IMR-90 (cell line): ENCODE results near the gene TMEM269. TPM values are rescaled to one million over a fixed set of nuclear protein-coding genes. Genes with fewer than 3 reads are reported as not detected.

ENCODE experiments used
- ATAC-seq: fragments of 200-7000 bp; cut with Tn5 transposase; 2 replicates; pipeline ENCODE4 v1.9.1; 2020; ENCODE audit warnings: low read depth, mild to moderate bottlenecking, moderate library complexity
- BruUV-seq: library from RNA; stranded (reverse); fragments of 400-500 nt; replicated peaks from 2 replicates; lab custom pipeline; 2021; lab: Mats Ljungman, UMichigan
- CTCF ChIA-PET: fragments of 300-600 bp; formaldehyde crosslinking; extraction: SDS; loops from one replicate; lab custom pipeline; 2021; ENCODE audit warnings: antibody characterized with exemption; lab: Yijun Ruan, JAX
- POLR2A ChIA-PET: fragments of 300-600 bp; sonication (Branson Sonifier 250); formaldehyde crosslinking; loops from one replicate; lab custom pipeline; 2022; ENCODE audit warnings: antibody characterized with exemption; ENCODE audit not compliant: unreplicated experiment; lab: Charles Lee
- DNase-seq: peaks from one replicate; pipeline ENCODE4 v3.0.0; 2013
- H2AFZ ChIP-seq: replicated peaks from 2 replicates; pipeline ENCODE3; 2013; ENCODE audit warnings: low read length, mild to moderate bottlenecking; ENCODE audit not compliant: poor library complexity
- H2AK5ac ChIP-seq: 2 replicates; pipeline ENCODE4 v1.6.1; 2013; ENCODE audit warnings: low read depth, low read length, inconsistent platforms
- H2AK9ac ChIP-seq: replicated peaks from 2 replicates; pipeline ENCODE3; 2013; ENCODE audit warnings: mild to moderate bottlenecking, low read depth, low read length, moderate library complexity; ENCODE audit not compliant: poor library complexity
- H2BK120ac ChIP-seq: 2 replicates; pipeline ENCODE4 v1.6.1; 2013; ENCODE audit warnings: low read depth, low read length, inconsistent platforms
- H2BK15ac ChIP-seq: 3 replicates; pipeline ENCODE4 v1.6.1; 2013; ENCODE audit warnings: low read depth, low read length, inconsistent platforms
- H2BK20ac ChIP-seq: 2 replicates; pipeline ENCODE4 v1.6.1; 2013; ENCODE audit warnings: low read depth, mild to moderate bottlenecking, inconsistent platforms, low read length, moderate library complexity
- H2BK5ac ChIP-seq: 2 replicates; pipeline ENCODE4 v1.6.1; 2013; ENCODE audit warnings: mild to moderate bottlenecking, low read depth, low read length, inconsistent platforms; ENCODE audit not compliant: poor library complexity, severe bottlenecking
- H3K14ac ChIP-seq: replicated peaks from 2 replicates; pipeline ENCODE4 v1.6.1; 2013; ENCODE audit warnings: low read depth, low read length, inconsistent platforms
- H3K18ac ChIP-seq: 2 replicates; pipeline ENCODE4 v1.6.1; 2013; ENCODE audit warnings: low read depth, low read length, control low read depth
- H3K23ac ChIP-seq: 2 replicates; pipeline ENCODE4 v1.6.1; 2013; ENCODE audit warnings: low read depth, low read length, inconsistent platforms
- H3K27ac ChIP-seq: 2 replicates; pipeline ENCODE4 v1.5.1; 2013; ENCODE audit warnings: mild to moderate bottlenecking, control low read depth, low read length; ENCODE audit not compliant: insufficient read depth
- H3K27me3 ChIP-seq: 2 replicates; pipeline ENCODE4 v1.6.1; 2013; ENCODE audit warnings: low read length; ENCODE audit not compliant: control insufficient read depth, insufficient read depth
- H3K36me3 ChIP-seq: 2 replicates; pipeline ENCODE4 v1.6.1; 2013; ENCODE audit warnings: low read length, mixed read lengths; ENCODE audit not compliant: control insufficient read depth, insufficient read depth
- H3K4ac ChIP-seq: 2 replicates; pipeline ENCODE4 v1.6.1; 2013; ENCODE audit warnings: low read depth, low read length, inconsistent platforms
- H3K4me1 ChIP-seq: 2 replicates; pipeline ENCODE4 v1.6.1; 2013; ENCODE audit warnings: low read length, mixed read lengths; ENCODE audit not compliant: control insufficient read depth, insufficient read depth
- H3K4me2 ChIP-seq: 2 replicates; pipeline ENCODE4 v1.6.1; 2013; ENCODE audit warnings: low read depth, mild to moderate bottlenecking, control low read depth, low read length, moderate library complexity
- H3K4me3 ChIP-seq: 2 replicates; pipeline ENCODE4 v1.5.1; 2013; ENCODE audit warnings: low read depth, mild to moderate bottlenecking, control low read depth, low read length, moderate library complexity; ENCODE audit not compliant: insufficient read depth
- H3K56ac ChIP-seq: 2 replicates; pipeline ENCODE4 v1.6.1; 2013; ENCODE audit warnings: low read length, inconsistent platforms; ENCODE audit not compliant: insufficient read depth; ENCODE audit errors: extremely low read depth
- H3K79me1 ChIP-seq, 2 experiments: 2 replicates each; pipeline ENCODE4 v1.6.1; 2013; ENCODE audit warnings: low read length in 2 of 2, inconsistent platforms in 1 of 2, low read depth in 1 of 2
- H3K9ac ChIP-seq: 2 replicates; pipeline ENCODE4 v1.6.1; 2013; ENCODE audit warnings: low read depth, low read length, control low read depth
- H3K9me1 ChIP-seq: 2 replicates; pipeline ENCODE4 v1.6.1; 2013; ENCODE audit warnings: low read length, inconsistent platforms; ENCODE audit not compliant: insufficient read depth
- H3K9me3 ChIP-seq: 2 replicates; pipeline ENCODE4 v1.6.1; 2013; ENCODE audit warnings: low read length; ENCODE audit not compliant: control insufficient read depth, insufficient read depth
- H4K20me1 ChIP-seq: 2 replicates; pipeline ENCODE4 v1.6.1; 2013; ENCODE audit warnings: low read length, inconsistent platforms; ENCODE audit not compliant: insufficient read depth
- H4K5ac ChIP-seq: 2 replicates; pipeline ENCODE4 v1.6.1; 2013; ENCODE audit warnings: mild to moderate bottlenecking, low read depth, low read length, control low read depth
- H4K8ac ChIP-seq, 2 experiments: 2 replicates each; pipeline ENCODE4 v1.6.1; 2013; ENCODE audit warnings: low read depth in 2 of 2, low read length in 2 of 2, control low read depth in 1 of 2, inconsistent platforms in 1 of 2
- H4K91ac ChIP-seq: 2 replicates; pipeline ENCODE4 v1.6.1; 2013; ENCODE audit warnings: low read depth, low read length, inconsistent platforms; ENCODE audit not compliant: insufficient read depth
- BHLHE40 ChIP-seq: fragments of 150-350 bp; IDR thresholded peaks from 2 replicates; pipeline ENCODE4 v1.6.1; 2016; ENCODE audit warnings: mild to moderate bottlenecking, low read depth, low read length
- CEBPB ChIP-seq: IDR thresholded peaks from 2 replicates; pipeline ENCODE4 v1.6.1; 2012; ENCODE audit warnings: low read depth, low read length, improper control_type of control experiment
- CHD1 ChIP-seq: IDR thresholded peaks from 2 replicates; pipeline ENCODE4 v1.6.1; 2012; ENCODE audit warnings: low read depth, low read length, improper control_type of control experiment
- CTCF ChIP-seq: conservative IDR thresholded peaks from 2 replicates; pipeline ENCODE4 v1.5.1; 2012; ENCODE audit warnings: mild to moderate bottlenecking, low read depth, low read length, improper control_type of control experiment
- MAFK ChIP-seq: IDR thresholded peaks from 2 replicates; pipeline ENCODE4 v1.6.1; 2012; ENCODE audit warnings: low read depth, low read length, improper control_type of control experiment
- MAZ ChIP-seq: IDR thresholded peaks from 2 replicates; pipeline ENCODE4 v1.6.1; 2012; ENCODE audit warnings: low read depth, mild to moderate bottlenecking, low read length, improper control_type of control experiment, moderate library complexity, borderline replicate concordance
- NFE2L2 ChIP-seq: fragments of 150-350 bp; IDR thresholded peaks from 2 replicates; pipeline ENCODE4 v1.6.1; 2016; ENCODE audit warnings: low read depth, mild to moderate bottlenecking, low read length
- POLR2A ChIP-seq: IDR thresholded peaks from 2 replicates; pipeline ENCODE4 v1.6.1; 2012; ENCODE audit warnings: mild to moderate bottlenecking, low read depth, low read length
- RCOR1 ChIP-seq: IDR thresholded peaks from 2 replicates; pipeline ENCODE4 v1.6.1; 2012; ENCODE audit warnings: mild to moderate bottlenecking, low read length, improper control_type of control experiment; ENCODE audit not compliant: insufficient replicate concordance
- SMC3 ChIP-seq: fragments of 150-350 bp; IDR thresholded peaks from 2 replicates; pipeline ENCODE4 v1.6.1; 2016; ENCODE audit warnings: low read depth, mild to moderate bottlenecking, antibody characterized with exemption, low read length, moderate library complexity
- WGBS, 2 experiments: methylation state at CpG; one replicate each; pipeline versions ENCODE4 v1.1.5 to v1.1.7; 2013; ENCODE audit warnings: missing lambda C conversion rate in 2 of 2; ENCODE audit not compliant: insufficient read length in 1 of 2; ENCODE audit errors: extremely low coverage in 2 of 2; 5-methylcytosine and 5-hydroxymethylcytosine counted together
- dilution Hi-C: fragments of 300-500 bp; cut with HindIII; formaldehyde crosslinking; loops from one replicate; pipeline ENCODE4 v1.14.3; 2018; ENCODE audit warnings: low sequenced_read_pairs; ENCODE audit not compliant: unreplicated experiment
- in situ Hi-C: fragments of 300-500 bp; cut with MboI; formaldehyde crosslinking; loops from 3 replicates; pipeline ENCODE4 v1.14.3; 2019; ENCODE audit warnings: low sequenced_read_pairs, inconsistent platforms, mixed read lengths
- intact Hi-C: fragments of 100-400 bp; cut with micrococcal nuclease; formaldehyde crosslinking; loops from 2 replicates; pipeline ENCODE4 v1.10.0; 2022
- polyA plus RNA-seq, 3 experiments: library from polyadenylated mRNA; depleted of rRNA; stranded (reverse); fragments of >200 nt; gene quantifications; 2 replicates each; pipeline ENCODE4 v1.2.3, GENCODE V29; 2012; ENCODE audit warnings: low replicate concordance in 1 of 3
- total RNA-seq: library from RNA; depleted of rRNA; stranded (reverse); fragments of >200 nt; gene quantifications from 2 replicates; pipeline ENCODE4 v1.2.3, GENCODE V29; 2012

Gene TMEM269
- total and polyA plus RNA-seq, 2 of the 4 experiments (the other 2 are of a cell fraction), result not detected

- CTCF ChIA-PET, result interaction anchor here (1.0 kb wide), 1 partner anchor 290 kb away, joined by 3 read pairs; no protein-coding TSS in a partner anchor
- no TSS peak for BruUV-seq
- no peak overlapping the region for H3K14ac ChIP-seq
- H3K27ac ChIP-seq, result no peak overlapping the region
- no peak for TF ChIP-seq RCOR1
- TF ChIP-seq SMC3, result no peak
- TF ChIP-seq POLR2A, result no peak
- no peak for TF ChIP-seq CHD1
- TF ChIP-seq MAFK, result no peak
- TF ChIP-seq MAZ, result no peak
- TF ChIP-seq NFE2L2, result no peak
- no peak for TF ChIP-seq CTCF
- TF ChIP-seq CEBPB, result no peak
- TF ChIP-seq BHLHE40, result no peak
- POLR2A ChIA-PET, result no interaction called here
- no peak overlapping the region for H2BK120ac ChIP-seq
- no peak overlapping the region for H2BK15ac ChIP-seq
- no peak overlapping the region for H2AK5ac ChIP-seq
- peak overlapping the region; percentile 91 for H2AFZ ChIP-seq
- peaks cover 4% of the 10 kb centered on the region for H3K36me3 ChIP-seq
- H3K79me1 ChIP-seq, result no peaks in the 10 kb centered on the region; a peak in 1 of 4 replicates
- dilution Hi-C loops (no loop called here), in situ Hi-C loops (loop anchor here (10.0 kb wide), 1 partner anchor 130 kb away; no protein-coding TSS in a partner anchor), intact Hi-C loops (no loop called here)
- no peak overlapping the region; the same call in 1 of the 2 replicates for H3K4ac ChIP-seq
- H3K4me3 ChIP-seq, result no peak overlapping the region
- no peak overlapping the region for H2AK9ac ChIP-seq
- no peaks in the 10 kb centered on the region for H3K27me3 ChIP-seq
- H4K91ac ChIP-seq, result no peak overlapping the region
- no peaks in the 10 kb centered on the region; the same call in 1 of the 2 replicates for H4K20me1 ChIP-seq
- H3K9ac ChIP-seq, result no peak overlapping the region
- no peak overlapping the region for H2BK20ac ChIP-seq
- H3K18ac ChIP-seq, result no peak overlapping the region
- 98% methylated on average over 8 of the region's 18 CpGs; no CpG with 5 or more reads in 1 of the 2 experiments for WGBS, 2 experiments
- H4K5ac ChIP-seq, result no peak overlapping the region
- H3K9me1 ChIP-seq, result peaks cover 5% of the 10 kb centered on the region; the same call in 1 of the 2 replicates
- no peak overlapping the region for H3K23ac ChIP-seq
- H3K9me3 ChIP-seq, result no peaks in the 10 kb centered on the region
- H3K56ac ChIP-seq, result no peak overlapping the region
- H3K4me2 ChIP-seq, result no peak overlapping the region; the same call in 1 of the 2 replicates
- DNase-seq (no peak), ATAC-seq (no peak)
- H2BK5ac ChIP-seq, result no peak overlapping the region
- H4K8ac ChIP-seq, result 0 out of 4 replicates have a peak overlapping the region, but pooled peaks of 1 of the 2 experiments have one; percentile 46
- peaks cover 3% of the 10 kb centered on the region; the same call in 1 of the 2 replicates for H3K4me1 ChIP-seq
Observed at GRCh38 chr1:42784547-42784945, 245 bp upstream of the TMEM269 start.
